Measurements from ENCODE around the gene CCL25. TPM values are rescaled to one million over a fixed set of nuclear protein-coding genes. Genes with fewer than 3 reads are reported as not detected.

CCL25 gene
- total RNA-seq, 4 donors from 2014 or later = not detected

DNA sequence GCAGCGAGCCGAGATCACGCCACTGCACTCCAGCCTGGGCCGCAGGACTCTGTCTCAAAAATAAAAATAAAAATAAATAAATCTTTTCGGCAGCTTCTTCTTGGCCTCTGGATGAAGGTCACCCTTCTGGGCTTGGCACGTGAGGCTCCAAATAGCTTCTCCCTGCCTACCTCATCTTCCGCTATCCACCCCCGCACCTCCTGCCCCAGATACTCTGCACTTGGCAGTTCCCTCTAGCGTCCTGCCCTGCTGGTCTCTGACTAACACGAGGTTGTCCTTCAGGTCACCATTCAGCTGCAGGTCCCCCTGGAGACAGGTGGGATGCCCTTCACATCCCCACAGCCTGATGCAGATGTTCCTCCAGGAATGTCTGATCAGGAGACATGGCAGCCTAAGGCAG is 8.5 kb upstream of the CCL25 start:
- Histone ChIP-seq H3K27ac (replicated peaks in 1 of 4) (no peak overlapping the region), H3K27me3 (peaks cover 0 to 34% (median 0%) of the 10 kb centered on the region in 4 donors), H3K4me3 (no peak overlapping the region), H3K4me1 (no peaks in the 10 kb centered on the region), H3K9me3 (no peaks in the 10 kb centered on the region), H3K36me3 (no peaks in the 10 kb centered on the region)
- 81% methylated on average over 10 of the region's 10 CpGs for WGBS
- TF ChIP-seq POLR2A (IDR thresholded peaks at IDR 0.05; ENCODE audit: low read depth) (no peak), CTCF (IDR thresholded peaks at IDR 0.05) (no peak), POLR2AphosphoS5 (IDR thresholded peaks at IDR 0.05) (no peak), EP300 (IDR thresholded peaks at IDR 0.05) (no peak)
- DNase-seq (ENCODE audit: extremely low spot score) = no peak
- intact Hi-C loops (cut with DNase I) = no loop called here

DNA sequence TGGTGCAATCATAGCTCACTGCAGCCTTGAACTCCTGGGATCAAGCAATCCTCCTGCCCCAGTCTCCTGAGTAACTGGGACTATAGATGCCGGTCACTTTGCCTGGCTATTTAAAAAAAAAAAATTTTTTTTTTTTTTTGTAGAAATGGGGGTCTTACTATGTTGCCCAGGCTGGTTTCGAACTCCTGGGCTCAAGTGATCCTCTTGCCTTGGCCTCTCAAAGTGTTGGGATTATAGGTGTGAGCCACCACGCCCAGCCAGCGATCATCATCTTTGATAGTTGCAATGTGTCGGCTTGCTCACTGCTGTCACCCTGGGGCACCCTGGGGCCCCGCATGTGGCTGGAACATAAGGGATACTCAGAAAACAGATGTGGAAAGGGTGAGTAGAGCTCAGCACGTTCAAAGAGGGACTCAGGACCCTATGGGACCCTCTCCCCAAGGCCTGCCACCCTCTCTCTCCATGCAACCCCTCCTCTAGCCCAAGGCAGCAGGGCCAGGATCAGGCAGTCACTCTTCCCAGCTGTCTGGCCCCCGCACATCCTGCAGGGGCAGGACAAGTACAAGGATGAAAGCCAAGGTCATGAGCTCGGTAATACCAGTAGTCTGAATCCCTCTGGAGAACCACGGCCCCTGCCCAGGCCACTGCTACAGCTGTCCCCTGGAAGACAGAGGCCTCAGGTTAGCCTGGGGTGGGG is 6.5 kb upstream of the CCL25 start:
- TF ChIP-seq EP300 (IDR thresholded peaks at IDR 0.05) (no peak), POLR2A (IDR thresholded peaks at IDR 0.05; ENCODE audit: low read depth) (no peak), POLR2AphosphoS5 (IDR thresholded peaks at IDR 0.05) (no peak), CTCF (IDR thresholded peaks at IDR 0.05) (no peak)
- intact Hi-C loops (cut with DNase I) = no loop called here
- Histone ChIP-seq H3K27ac (replicated peaks in 1 of 4) (no peak overlapping the region), H3K9me3 (no peaks in the 10 kb centered on the region), H3K36me3 (no peaks in the 10 kb centered on the region), H3K27me3 (peaks cover 0 to 45% (median 0%) of the 10 kb centered on the region in 4 donors), H3K4me1 (peaks cover 7 to 11% (median 10%) of the 10 kb centered on the region in 4 donors), H3K4me3 (no peak overlapping the region)
- WGBS = 75% methylated on average over 9 of the region's 10 CpGs
- DNase-seq (ENCODE audit: extremely low spot score) = no peak

DNA sequence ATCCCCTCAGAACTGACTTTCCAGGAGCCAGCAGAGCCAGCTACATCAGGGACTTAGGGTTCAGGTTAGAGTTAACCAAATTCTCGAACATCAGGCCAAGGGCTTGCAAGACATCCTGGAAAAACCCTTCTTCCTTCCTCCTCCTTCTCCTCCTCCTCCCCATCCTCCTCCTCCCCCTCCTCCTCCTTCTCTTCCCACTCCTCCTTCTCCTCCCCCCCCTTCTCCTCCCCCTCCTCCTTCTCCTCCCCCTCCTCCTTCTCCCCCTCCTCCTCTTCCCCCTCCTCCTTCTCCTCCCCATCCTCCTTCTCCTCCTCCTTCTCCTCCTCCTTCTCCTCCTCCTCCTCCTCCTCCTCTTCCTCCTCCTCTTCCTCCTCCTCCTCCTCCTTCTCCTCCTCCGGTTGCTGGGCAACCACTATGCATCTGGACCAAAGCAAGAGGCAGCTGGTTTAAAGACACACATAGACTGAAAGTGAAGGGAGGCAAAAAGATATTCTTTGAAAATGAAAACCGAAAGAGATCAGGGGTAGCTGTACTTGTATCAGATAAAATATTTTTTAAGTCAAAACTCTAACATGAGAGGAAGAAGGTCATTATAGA is 5.9 kb upstream of the CCL25 start:
- no peak for DNase-seq (ENCODE audit: extremely low spot score)
- Histone ChIP-seq H3K36me3 (no peaks in the 10 kb centered on the region), H3K27me3 (peaks cover 0 to 44% (median 0%) of the 10 kb centered on the region in 4 donors), H3K4me1 (peaks cover 7 to 11% (median 10%) of the 10 kb centered on the region in 4 donors), H3K27ac (replicated peaks in 1 of 4) (no peak overlapping the region), H3K4me3 (no peak overlapping the region), H3K9me3 (no peaks in the 10 kb centered on the region)
- WGBS = 55% methylated on average over 3 of the region's 3 CpGs
- intact Hi-C loops (cut with DNase I) = no loop called here
- TF ChIP-seq EP300 (IDR thresholded peaks at IDR 0.05) (no peak), POLR2A (IDR thresholded peaks at IDR 0.05; ENCODE audit: low read depth) (no peak), POLR2AphosphoS5 (IDR thresholded peaks at IDR 0.05) (no peak), CTCF (IDR thresholded peaks at IDR 0.05) (no peak)

GRCh38 chr19:8050274-8051096 is 2.1 kb upstream of the CCL25 start:
- no peaks in the 10 kb centered on the region for H3K36me3 ChIP-seq
- no peaks in the 10 kb centered on the region for H3K9me3 ChIP-seq
- H3K27ac ChIP-seq (replicated peaks in 1 of 4) = no peak overlapping the region
- peak; percentile 95 for DNase-seq (ENCODE audit: extremely low spot score)
- intact Hi-C loops (cut with DNase I) = no loop called here
- peak overlapping the region; percentile 39 to 50 (median 42) for H3K4me3 ChIP-seq
- no peak for TF ChIP-seq EP300 (IDR thresholded peaks at IDR 0.05)
- TF ChIP-seq POLR2A (IDR thresholded peaks at IDR 0.05; ENCODE audit: low read depth) = no peak
- no peak for TF ChIP-seq POLR2AphosphoS5 (IDR thresholded peaks at IDR 0.05)
- TF ChIP-seq CTCF (IDR thresholded peaks at IDR 0.05) = no peak
- H3K4me1 ChIP-seq = peaks cover 7 to 11% (median 10%) of the 10 kb centered on the region in 4 donors
- H3K27me3 ChIP-seq = peaks cover 0 to 45% (median 0%) of the 10 kb centered on the region in 4 donors
- WGBS = 10% methylated on average over 31 of the region's 49 CpGs
